ENCODE data around the gene NDUFA7.
"Not testable (repeated sequence)": the region's sequence is repeated elsewhere in the genome, so short reads cannot be mapped to it uniquely, and the experiment has no call there.

NDUFA7 gene

GRCh38 chr19:8341504-8341903, 20.3 kb upstream of the NDUFA7 start:
- DNase-seq = not testable (repeated sequence)

- DNase-seq = no peak
These were observed 19.3 kb upstream of the NDUFA7 start for GRCh38 chr19:8340341-8341096.

- DNase-seq = no peak
These were observed 17.7 kb upstream of the NDUFA7 start for GRCh38 chr19:8338835-8339234.

GRCh38 chr19:8337728-8338127, 16.6 kb upstream of the NDUFA7 start:
- DNase-seq = no peak

GRCh38 chr19:8336660-8337059, 15.5 kb upstream of the NDUFA7 start:
- DNase-seq = no peak

- no peak for DNase-seq
These were observed 14.9 kb upstream of the NDUFA7 start for GRCh38 chr19:8336072-8336569.

GRCh38 chr19:8335343-8336071, 14.3 kb upstream of the NDUFA7 start:
- DNase-seq = peak; percentile 15

- peak; percentile 80 for DNase-seq
These were observed 13.5 kb upstream of the NDUFA7 start for GRCh38 chr19:8334458-8335342.

- DNase-seq = peak; percentile 38
These were observed 12.7 kb upstream of the NDUFA7 start for GRCh38 chr19:8333767-8334457.

- DNase-seq = no peak
These were observed 12.0 kb upstream of the NDUFA7 start for GRCh38 chr19:8332976-8333766.

- DNase-seq = no peak
These were observed 10.2 kb upstream of the NDUFA7 start for GRCh38 chr19:8331263-8331845.

GRCh38 chr19:8329996-8330395, 8.8 kb upstream of the NDUFA7 start:
- DNase-seq = no peak

GRCh38 chr19:8325454-8325853, 4.3 kb upstream of the NDUFA7 start:
- DNase-seq = no peak

- DNase-seq = no peak
These were observed 3.2 kb upstream of the NDUFA7 start for GRCh38 chr19:8324186-8325050.

GRCh38 chr19:8323781-8324185, 2.6 kb upstream of the NDUFA7 start:
- DNase-seq = no peak

- no peak for DNase-seq
These were observed 1.4 kb upstream of the NDUFA7 start for GRCh38 chr19:8322638-8322997.

- DNase-seq = no peak
These were observed 937 bp upstream of the NDUFA7 start for GRCh38 chr19:8321986-8322637.

- DNase-seq = no peak
These were observed 560 bp downstream of the NDUFA7 start for GRCh38 chr19:8320564-8321066.

- DNase-seq = no peak
These were observed 1.2 kb downstream of the NDUFA7 start for GRCh38 chr19:8319807-8320520.

Data from eye (tissue), 1 donor.